NCI-H2227 treated with DMSO at 0.1 percent for 48 hours (cell line): ENCODE results near the gene XRN1.
"Not testable (repeated sequence)": the region's sequence is repeated elsewhere in the genome, so short reads cannot be mapped to it uniquely, and the experiment has no call there.

Source experiments
- DNase-seq: peaks from one replicate; lab custom pipeline; 2025; lab: John Stamatoyannopoulos, UW

XRN1 gene

DNA sequence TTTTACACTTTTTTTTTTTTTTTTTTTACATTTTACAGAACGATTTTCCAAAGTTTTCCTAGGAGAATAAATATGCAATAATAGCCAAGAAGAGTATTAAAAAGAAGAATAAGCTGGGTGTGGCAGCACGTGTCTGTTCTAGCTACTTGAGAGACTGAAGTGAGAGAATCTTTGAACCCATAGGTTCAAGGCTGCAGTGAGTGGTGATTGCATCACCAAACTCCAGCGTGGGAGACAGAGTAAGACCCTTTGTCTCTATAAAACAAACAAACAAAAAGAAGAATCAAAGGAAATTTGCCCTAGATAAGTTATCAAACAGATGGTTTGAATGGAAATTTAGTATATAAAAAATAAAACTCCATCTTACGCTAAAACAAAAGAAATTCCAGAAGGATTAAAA lies 13.3 kb downstream of the XRN1 start:
- DNase-seq, result no peak

DNA sequence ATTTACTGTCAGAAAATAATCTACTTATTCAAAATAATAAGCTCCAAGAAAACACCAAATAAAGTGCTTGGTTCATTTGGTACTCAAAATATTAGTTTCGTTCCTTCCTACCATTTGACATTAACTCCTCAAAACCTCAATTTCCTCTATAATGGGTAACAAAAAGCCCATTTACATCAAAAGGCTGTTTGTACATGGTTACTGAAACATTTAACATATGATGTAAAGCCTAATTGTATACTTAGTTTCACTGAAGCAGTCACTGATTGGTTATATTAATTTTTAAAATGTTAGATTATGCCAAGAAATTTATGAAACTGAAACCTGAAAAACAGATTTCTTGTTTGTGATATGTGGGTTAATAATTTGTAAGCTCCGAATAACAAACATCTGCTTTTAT lies 14.7 kb downstream of the XRN1 start:
- no peak for DNase-seq

DNA sequence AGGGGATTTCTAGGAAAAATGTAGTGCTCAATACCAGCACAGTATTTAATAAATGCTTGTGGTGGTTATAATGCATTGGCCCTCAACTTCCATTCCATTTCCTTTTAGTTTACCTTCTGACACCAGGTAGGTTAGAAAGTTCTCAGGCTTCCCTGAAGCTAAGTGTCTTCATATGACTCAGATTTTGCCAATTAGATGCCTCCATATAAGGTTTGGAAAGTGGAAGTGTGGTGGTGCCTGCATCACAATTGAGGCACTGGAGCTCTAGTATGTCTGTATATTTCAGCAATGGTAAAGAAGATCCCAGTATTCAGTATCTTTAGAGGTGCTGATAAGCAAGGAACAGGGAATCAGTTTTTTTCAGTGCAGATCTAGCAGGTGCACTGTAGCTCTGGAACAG lies 18.3 kb downstream of the XRN1 start:
- DNase-seq, result no peak

DNA sequence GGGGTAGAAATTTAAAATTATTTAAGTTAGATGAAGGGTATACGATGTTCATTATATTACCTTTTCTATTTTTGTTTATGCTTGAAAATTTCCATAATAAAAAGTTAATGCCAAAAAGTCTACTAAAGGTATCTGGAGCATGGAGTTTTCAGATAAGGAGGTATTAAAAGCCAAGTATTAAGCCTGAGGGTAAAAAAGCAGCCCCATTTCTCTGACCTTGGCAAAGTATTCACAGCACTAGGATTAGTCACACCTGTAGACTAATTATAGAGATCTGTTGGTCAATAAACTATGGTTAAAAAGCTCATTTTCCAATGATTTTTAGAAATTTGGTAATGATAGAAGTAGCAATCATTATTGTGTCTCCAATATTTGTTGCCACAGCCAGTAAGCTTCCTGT lies 23.1 kb downstream of the XRN1 start:
- DNase-seq, result no peak

DNA sequence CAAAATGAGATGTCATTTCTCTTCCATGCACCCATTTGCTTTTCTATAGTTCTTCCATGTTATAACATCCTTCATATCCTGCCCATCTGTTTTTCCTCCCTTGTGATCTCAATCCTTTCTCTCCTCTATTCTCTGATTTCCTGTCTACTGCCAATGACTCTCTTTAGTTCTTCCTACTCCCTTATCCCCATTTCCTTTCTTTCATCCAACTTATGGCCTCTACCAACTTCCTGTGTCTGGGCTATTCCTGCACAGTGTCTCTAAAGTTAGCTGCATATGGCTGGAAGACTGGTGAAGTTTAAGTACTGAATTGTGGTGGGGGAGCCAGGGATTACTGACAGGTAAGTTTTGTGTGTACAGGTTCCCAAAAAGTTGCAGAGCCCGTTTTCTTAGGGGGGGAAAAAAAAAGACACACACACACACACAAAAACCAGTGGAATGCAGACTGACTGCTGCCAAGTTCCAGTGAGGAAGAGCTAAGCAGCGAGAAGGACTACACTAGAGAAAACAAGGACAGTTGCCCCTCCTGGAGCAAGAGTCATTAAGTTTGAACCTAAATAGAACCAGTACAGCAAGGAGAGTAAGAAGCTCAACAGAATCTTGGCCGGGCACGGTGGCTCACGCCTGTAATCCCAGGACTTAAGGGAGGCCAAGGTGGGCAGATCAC lies 28.8 kb downstream of the XRN1 start:
- DNase-seq, result no peak

DNA sequence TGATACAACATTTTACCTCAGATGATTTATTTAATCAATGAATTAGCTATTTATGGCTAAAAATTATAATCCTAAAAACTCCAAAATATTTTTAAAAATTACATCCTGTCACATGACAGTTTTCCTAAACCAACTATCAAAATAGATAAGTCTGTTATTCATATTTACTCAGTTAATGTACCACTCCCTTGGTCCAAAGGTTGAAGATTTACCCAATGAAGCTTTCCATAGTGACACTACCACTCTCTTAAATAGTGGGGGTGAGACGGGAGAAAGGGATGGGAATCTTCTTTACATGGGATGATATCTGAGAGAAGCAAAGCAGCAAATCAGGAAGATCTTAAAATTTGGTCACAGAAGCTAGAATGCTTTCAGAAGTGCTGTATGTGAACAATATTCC lies 30.5 kb downstream of the XRN1 start:
- DNase-seq, result no peak

DNA sequence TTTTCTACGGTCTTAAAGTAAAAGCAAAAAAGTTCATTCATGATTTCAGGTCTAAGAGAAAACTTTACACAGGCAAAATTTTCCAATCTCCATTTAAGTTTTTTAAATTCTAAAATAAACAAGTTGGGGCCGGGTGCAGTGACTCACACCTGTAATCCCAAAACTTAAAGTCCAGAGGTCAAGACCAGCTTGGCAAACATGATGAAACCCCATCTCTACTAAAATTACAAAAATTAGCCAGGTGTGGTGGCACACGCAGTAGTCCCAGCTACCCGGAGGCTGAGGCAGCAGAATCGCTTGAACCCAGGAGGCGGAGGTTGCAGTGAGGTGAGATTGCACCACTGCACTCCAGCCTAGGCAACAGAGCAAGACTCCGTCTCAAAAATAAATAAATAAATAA lies 47.3 kb downstream of the XRN1 start:
- DNase-seq, result not testable (repeated sequence)

DNA sequence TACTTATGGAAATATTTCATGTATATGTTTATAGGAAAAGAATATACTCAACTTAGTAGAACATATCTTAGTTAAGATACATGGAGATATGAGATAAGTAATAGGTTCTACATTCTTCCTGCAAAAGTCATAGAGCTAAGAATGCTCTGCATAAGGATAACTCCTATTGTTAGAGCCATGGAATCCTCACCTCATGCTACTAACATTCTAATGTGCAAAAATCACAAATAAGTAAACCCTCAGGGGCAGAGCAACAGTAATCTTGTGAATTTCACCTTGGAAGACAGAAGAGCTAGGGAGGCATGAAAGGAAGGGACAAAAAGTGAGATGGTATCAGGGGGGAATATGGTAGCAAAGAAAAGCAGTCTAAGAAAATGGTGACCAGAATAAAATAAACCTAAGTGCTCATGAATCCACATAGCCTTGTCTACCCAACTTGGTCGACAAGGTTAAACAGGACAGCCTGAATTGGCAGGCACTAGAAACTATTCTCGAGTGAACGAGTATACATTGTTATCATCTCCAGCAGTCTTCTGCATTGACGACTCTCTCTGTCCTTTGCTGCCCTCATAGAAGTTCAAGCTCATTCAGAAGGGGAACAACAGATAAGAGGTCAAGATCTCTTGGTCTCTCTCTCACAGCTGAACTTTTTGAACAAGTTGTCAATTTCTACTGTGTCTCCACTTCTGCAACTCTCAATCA lies 52.8 kb downstream of the XRN1 start:
- DNase-seq, result no peak

DNA sequence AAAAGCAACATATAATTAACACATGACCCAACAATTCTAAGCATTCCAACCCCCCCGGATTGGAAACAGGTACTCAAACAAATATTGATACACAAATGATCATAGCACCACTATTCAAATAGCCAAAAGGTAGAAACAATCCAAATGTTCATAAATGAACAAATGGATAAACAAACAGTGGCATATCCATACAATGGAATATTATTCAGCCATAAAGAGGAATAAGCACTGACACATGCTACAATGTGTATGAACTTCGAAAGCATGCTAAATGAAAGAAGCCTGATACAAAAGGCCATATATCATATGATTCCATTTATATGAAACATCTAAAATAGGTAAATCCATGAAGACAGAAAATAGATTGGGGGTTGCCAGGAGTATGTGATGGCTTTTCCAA lies 62.8 kb downstream of the XRN1 start:
- no peak for DNase-seq

DNA sequence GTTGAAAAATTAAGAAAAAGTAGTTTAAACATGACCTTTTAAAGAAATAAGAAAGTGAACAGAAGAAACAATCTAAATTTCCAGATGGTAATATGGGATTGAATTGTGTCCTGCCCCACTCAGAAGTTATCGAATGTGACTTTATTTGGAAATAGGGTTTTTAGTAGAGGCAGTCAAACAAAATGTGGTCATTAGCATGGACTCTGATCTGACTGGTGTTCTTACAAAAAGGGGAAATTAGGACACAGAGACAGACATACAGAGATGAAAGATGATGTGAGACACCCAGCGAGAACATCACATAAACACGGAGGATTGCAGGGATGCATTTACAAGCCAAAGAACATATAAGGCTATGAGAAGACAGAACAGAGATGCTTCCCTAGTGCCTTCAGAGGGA lies 73.2 kb downstream of the XRN1 start:
- DNase-seq, result no peak

DNA sequence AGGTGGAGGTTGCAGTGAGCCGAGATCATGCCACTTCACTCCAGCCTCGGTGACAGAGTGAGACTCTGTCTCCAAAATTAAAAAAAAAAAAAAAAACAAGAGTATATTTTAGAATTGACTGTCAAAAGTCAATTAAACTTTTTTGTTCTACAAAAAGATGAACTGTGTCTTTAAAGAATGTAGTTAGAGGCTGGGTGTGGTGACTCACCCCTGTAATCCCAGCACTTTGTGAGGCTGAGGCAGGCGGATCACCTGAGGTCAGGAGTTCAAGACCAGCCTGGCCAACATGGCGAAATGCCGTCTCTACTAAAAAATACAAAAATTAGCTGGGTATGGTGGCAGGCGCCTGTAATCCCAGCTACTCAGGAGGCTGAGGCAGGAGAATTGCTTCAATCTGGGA lies 78.3 kb downstream of the XRN1 start:
- DNase-seq, result not testable (repeated sequence)

DNA sequence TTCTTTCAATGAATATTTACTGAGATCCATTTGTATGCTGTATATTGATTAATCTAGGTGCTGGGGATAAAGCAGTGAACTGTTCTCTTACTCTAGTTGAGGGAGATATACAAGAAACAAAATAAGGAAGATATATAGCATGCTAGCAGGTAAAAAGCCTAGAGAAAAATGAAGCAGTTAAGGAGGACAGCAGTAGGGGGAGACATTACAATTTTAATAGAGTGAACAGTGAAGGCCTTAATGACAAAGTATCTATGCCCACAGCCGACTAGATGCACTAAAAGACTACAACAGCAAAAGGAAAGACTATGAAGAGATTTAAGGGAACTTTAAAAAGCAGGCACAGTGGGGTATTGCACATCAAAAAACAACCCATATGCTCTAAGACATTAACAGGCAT lies 81.4 kb downstream of the XRN1 start:
- no peak for DNase-seq

DNA sequence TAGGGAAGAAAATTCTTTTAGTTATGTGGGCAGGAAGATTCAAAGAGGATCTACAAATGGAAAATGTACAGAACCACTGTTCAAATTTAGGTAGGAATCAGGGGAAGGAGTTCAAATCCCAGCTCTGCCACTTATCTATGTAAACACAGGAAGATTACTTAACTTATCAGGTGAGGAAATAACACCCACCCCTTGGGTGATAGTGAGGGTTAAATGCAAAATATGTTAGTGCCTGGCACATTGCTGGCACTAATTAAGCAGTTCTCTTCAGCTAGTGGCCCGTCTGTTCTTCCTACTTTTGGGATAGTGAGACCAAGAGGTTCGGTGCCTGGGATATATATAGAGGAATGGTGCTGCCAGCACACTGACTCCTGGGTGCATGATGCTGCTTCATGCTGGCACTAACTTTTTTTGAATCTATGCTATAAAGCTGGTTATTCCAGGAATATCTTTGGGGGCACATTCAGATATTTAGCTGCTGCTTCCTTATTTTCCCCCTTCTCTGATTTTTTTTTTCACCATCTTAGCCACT lies 83.8 kb downstream of the XRN1 start:
- no peak for DNase-seq

DNA sequence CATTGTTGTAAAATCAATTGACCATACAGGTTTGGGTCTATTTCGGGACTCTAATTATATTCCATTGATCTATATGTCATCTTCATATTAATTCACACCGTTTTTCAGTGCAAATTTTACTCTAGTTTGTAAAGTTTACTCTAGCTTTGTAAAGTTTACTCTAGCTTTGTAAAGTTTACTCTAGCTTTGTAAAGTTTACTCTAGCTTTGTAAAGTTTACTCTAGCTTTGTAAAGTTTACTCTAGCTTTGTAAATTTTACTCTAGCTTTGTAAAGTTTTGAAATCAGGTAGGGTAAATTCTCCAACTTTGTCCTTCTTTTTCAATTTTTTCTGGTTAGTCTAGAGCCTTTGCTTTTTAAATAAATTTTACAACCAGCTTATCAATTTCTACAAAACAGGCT lies 84.4 kb downstream of the XRN1 start:
- not testable (repeated sequence) for DNase-seq

DNA sequence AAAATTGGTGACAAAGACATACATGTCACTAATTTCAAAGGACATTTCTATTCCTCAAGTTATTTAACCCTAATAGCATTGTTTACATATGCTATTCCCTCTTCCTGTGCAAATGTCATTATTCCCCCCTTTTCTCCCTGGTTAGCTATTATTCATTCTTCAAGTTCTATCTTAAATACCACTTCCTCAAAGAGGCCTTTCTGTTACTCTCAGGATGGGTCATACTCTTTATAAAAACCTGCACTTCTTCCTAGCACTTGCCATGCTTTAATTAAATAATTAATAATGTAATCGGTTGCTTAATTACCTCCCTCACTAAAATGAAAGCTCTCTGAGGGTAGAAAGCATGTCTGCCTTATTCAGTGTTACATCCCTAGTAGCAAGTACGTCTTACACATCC lies 88.5 kb downstream of the XRN1 start:
- DNase-seq, result no peak

DNA sequence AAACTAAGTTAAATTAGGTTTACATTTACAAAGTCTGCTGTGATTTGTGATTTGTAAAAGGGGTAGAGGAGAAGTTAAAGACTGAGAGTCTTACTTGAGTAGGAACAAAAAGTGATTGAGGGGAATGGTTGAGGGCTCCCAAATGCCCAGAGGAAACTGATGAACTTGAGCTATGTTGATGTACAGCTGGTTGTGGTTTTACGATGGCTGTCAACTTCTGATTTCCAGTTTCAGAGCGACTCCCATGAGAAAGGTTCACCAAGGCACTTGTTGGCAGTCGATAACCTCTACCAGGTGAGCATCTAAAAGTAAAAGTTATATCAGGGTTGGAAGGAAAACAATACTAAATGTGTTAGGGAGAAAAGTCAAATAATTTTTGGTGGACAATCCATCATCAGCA lies 91.0 kb downstream of the XRN1 start:
- no peak for DNase-seq

DNA sequence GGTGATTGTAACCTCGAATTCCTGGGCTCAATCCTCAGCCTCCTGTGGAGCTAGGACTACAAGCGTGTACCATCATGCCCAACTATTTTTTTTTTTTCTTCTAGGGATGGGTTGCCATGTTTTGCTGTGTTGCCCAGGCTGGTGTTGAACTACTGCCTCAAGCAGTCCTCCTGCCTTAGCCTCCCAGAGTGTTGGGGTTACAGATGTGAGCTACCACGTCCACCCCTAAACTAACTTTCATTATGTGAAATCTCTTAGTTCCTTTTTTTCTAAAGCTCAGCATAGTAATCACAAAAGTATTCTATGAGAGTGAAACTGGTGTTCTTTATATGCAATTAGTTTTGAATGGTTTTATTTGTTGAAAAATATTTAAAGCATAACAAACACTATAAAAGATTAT lies 92.1 kb downstream of the XRN1 start:
- no peak for DNase-seq

DNA sequence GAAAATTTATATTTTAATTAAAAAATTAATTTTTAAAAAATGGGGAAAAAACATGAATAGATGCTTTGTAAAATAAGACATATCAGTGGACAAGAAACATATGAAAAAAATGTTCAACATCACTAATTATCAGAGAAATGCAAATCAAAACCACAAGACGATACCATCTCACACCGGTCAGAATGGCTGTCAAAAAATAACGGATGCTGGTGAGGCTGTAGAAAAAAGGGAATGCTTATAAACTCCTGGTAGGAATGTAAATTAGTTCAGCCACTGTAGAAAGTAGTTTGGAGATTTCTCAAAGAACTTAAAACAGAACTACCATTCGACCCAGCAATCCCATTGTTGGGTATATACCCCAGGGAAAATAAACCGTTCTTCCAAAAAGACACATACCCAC lies 93.8 kb downstream of the XRN1 start:
- no peak for DNase-seq

DNA sequence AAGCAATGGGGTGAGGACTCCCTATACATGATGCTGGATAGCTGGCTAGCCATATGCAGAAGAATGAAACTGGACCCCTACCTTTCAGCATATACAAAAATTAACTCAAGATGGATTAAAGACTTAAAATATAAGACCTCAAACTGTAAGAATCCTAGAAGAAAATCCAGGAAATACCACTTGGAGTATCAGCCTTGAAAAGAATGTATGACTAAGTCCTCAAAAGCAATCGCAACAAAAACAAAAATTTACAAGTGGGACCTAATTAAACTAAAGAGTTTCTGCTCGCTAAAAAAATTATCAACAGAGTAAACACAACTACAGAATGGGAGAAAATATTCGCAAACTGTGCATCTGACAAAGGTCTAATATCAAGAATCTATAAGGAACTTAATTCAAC lies 94.3 kb downstream of the XRN1 start:
- DNase-seq, result no peak

DNA sequence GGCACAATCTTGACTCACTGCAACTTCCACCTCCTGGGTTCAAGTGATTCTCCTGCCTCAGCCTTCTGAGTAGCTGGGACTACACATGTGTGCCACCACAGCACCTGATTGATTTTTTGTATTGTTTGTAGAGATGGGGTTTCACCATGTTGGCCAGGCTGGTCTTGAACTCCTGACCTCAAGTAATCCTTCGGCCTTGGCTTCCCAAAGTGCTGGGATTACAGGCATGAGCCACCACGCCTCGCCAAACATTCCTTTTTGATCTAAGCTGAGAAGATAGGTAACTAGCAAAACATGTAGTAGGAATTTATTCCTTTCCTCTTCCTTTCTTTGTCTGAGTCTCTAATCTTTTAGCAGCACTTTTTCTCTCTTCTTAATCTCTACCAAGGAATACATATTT lies 95.1 kb downstream of the XRN1 start:
- not testable (repeated sequence) for DNase-seq

DNA sequence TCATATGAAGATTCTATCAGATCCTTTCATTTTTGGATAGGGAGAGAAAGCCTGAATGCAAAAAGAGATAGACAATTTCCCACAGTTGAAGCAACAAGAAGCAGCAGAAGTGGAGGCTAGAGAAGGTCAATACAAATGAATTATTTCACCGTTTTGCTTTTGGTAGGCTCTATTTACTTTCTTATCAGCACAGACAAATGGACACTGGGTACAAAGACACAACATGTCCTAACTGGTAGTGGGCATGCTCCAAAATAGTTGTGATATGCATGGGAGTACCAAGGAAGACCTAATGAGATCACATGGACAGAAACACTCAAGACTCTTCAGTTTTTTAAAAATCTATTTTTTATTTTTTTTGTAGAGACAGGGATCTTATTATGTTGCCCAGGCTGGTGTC lies 99.4 kb downstream of the XRN1 start:
- no peak for DNase-seq

DNA sequence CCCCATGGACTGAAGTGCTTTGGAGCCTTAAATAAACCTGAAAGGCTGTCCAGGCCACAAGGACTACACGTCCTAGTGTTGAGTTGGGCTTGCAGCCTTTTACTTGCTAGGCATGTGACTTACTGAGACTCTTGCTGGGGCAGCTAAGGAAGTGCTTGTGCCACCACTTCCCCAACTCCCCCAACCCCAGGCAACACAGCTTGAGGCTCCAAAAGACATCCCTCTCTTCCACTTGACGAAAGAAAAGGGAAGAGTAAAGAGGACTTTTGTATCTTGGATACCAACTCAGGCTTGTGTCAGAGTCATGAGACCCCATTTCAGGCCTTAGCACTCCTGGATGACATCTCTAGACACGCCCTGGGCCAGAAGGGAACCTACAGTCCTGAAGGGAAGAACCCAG lies 109.8 kb downstream of the XRN1 start:
- DNase-seq, result no peak

DNA sequence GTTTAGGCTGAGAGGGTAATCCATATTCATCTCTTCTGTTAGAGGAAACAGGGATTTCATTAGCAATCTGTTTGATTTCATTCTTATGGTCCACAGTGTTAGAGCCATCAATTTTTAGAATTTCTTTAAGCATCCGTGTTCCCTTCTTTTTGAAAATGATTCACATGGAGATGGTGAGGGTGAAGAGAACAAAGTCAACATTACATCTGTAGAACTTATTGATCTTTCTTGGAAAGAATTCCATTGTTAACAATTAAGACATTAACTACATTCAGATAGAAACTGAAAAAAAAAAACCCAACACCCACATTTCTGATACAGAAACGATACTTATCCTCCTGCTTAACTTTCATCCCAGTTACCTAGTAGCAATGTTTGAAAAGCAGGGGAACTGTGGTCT lies 115.4 kb downstream of the XRN1 start:
- DNase-seq, result no peak
